Astrocyte (in vitro differentiated cells and primary cell): ENCODE data around the gene PLCG1.

Experiments used
- EZH2 ChIP-seq: IDR thresholded peaks from 2 replicates; pipeline ENCODE4 v1.6.1; 2012; ENCODE audit warnings: mild to moderate bottlenecking, low read length, inconsistent platforms; ENCODE audit not compliant: insufficient read depth
- TF ChIP-seq, protein P1 (sequence below): IDR thresholded peaks from 2 replicates; pipeline ENCODE4 v1.5.1; 2011; ENCODE audit warnings: low read depth, mild to moderate bottlenecking, inconsistent platforms, low read length, moderate library complexity; ENCODE audit not compliant: insufficient read depth

DNA sequence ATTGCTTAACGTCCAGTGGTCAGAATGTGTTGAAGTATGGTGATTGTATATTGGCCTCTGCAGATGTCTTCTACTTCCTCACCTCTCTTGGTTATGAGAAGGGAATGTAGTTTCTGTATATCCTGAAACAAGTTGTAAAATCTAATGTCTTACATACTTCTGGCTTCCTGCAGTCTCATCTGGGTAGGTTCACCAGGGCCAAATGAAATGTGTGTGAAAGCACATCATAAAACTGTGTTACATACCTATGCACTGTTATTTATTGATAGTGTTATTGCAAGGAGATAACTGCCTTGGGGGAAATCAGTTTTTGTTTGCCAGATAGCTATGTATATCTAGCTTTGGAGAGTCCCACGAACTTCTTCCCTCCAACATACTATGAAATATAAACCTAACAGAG, 35.7 kb upstream of the PLCG1 start:
- TF ChIP-seq, protein P1, sequence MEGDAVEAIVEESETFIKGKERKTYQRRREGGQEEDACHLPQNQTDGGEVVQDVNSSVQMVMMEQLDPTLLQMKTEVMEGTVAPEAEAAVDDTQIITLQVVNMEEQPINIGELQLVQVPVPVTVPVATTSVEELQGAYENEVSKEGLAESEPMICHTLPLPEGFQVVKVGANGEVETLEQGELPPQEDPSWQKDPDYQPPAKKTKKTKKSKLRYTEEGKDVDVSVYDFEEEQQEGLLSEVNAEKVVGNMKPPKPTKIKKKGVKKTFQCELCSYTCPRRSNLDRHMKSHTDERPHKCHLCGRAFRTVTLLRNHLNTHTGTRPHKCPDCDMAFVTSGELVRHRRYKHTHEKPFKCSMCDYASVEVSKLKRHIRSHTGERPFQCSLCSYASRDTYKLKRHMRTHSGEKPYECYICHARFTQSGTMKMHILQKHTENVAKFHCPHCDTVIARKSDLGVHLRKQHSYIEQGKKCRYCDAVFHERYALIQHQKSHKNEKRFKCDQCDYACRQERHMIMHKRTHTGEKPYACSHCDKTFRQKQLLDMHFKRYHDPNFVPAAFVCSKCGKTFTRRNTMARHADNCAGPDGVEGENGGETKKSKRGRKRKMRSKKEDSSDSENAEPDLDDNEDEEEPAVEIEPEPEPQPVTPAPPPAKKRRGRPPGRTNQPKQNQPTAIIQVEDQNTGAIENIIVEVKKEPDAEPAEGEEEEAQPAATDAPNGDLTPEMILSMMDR = no peak
- TF ChIP-seq EZH2 = no peak
